HG03354 (cell line): ENCODE results near the gene UBE2B.
"Not testable (repeated sequence)": the region's sequence is repeated elsewhere in the genome, so short reads cannot be mapped to it uniquely, and the experiment has no call there.

Experiments used
- ATAC-seq: cut with Tn5 transposase; IDR thresholded peaks from one replicate; pipeline ENCODE4 v1.9.1; 2021; ENCODE audit warnings: mild to moderate bottlenecking; ENCODE audit not compliant: unreplicated experiment, poor library complexity, severe bottlenecking

Gene UBE2B

DNA sequence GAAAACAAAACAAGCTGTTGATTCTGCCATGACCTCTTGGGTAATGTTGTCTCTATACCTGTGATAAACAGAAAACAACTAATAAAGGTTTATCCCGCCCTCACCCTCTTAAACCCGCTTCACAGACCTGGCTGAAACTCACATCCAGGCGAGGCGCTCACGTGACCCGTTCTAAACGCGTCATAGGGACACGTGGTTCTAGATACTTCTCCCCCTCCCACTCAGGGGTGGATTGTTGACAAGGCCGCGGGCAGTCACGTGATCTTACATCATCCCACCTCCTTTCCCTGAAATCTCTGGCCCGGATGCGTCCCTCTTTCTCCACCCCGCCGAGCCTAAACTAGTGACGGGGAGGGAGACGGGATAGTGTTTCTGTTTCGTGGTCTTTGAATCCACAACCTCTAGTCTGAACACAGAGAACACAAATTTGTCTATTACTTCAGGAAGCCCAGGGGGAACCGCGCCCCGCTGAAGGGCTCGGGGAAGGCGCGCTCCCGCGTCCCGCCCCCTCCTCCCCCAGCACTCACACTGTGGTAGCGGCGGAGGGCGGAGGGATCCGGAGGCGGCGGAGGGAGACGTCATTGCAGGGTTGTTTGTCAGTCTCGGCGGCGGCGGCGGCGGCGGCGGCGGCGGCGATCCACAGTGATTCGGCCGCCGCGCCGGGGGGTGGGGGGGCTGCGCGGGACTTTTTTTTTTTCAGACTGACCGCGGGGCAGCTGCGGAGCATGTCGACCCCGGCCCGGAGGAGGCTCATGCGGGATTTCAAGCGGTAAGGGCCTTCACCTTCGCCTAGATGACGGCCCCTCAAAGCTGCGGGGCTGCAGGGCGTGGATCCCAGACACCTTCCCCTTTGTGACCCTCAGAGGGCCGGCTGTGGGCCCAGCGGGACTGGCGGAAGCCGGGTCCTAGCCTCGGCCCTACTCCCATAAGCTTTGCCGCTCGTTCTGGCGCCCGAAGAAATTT is at the start of gene UBE2B:
Gene UBE2B (plus strand): TSS at position 699 of the 963 bp plus-strand sequence. CDS start 27 bp downstream, at position 726.
- ATAC-seq: peak; percentile 73

DNA sequence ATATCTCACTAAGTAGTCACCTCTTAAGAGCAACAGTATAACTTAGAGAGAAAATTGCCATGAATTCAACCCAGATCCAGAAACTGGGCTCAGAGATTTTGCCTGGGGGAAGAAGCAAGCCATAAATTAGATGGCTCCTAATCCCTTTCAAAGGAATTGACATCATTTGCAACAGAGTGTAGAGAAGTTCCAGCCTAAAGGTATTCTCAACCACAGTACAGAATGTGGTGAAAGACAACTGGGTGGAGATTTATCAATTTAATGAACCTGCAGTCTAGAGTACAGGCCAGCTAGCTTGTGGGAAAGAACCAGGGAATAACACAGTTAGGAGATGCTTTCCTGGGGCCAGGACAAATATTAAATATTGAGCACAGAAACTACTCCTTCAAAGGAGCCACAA is 44.0 kb upstream of the UBE2B start:
- no peak for ATAC-seq

DNA sequence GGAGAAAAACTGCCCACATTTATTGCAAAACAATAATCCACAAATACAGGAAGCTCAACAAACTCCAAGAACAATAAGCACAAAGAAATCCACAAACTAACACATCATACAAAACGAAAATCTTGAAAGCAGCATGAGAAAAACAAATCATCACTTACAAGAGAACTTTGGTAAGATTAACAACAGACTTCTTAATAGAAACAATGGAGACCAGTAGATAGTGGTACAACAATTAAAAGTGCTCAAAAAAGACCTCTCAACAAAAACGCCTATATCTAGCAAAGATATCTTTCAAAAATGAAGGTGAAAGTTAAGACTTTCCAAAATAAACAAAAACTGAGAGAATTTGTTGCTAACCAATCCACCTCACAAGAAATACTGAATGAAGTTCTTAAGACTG is 42.8 kb upstream of the UBE2B start:
- no peak for ATAC-seq

DNA sequence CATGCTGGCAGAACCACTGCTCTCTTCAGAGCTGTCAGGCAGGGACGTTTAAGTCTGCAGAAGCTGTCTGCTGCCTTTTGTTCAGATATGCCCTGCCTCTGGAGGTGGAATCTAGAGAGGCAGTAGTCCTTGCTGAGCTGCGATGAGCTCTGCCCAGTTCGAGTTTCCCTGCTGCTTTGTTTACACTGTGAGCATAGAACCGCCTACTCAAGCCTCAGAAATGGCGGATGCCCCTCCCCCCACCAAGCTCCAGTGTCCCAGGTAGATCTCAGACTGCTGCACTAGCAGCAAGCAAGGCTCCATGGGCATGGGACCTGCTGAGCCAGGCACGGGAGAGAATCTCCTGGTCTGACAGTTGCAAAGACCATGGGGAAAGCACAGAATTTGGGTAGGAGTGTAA is 34.5 kb upstream of the UBE2B start:
- not testable (repeated sequence) for ATAC-seq

DNA sequence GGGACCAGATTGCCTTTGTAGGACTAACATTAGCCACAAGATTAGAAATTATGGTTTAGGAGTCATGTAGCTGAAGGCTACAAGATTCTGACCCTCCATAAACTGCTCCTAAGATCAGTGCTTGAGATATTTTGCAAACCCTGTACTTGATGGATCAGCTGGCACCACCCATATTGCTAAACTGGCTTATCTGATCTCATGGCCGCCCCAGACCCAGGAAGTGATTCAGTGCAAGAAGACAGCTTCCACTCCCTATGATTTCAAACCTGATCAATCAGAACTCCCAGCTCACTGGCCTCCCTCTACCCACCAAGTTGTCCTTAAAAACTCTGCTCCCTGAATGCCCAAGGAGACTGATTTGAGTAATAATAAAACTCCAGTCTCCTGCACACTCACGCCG is 27.9 kb upstream of the UBE2B start:
- ATAC-seq: not testable (repeated sequence)

DNA sequence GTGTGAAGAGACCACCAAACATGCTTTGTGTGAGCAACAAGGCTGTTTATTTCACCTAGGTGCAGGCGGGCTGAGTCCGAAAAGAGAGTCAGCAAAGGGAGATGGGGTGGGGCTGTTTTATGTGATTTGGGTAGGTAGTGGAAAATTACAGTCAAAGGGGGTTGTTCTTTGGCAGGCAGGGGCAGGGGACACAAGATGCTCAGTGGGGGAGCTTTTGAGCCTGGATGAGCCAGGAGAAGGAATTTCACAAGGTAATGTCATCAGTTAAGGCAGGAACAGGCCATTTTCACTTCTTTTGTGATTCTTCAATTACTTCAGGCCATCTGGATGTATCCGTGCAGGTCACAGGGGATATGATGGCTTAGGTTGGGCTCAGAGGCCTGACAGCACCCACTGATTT is 25.9 kb upstream of the UBE2B start:
- ATAC-seq: not testable (repeated sequence)

DNA sequence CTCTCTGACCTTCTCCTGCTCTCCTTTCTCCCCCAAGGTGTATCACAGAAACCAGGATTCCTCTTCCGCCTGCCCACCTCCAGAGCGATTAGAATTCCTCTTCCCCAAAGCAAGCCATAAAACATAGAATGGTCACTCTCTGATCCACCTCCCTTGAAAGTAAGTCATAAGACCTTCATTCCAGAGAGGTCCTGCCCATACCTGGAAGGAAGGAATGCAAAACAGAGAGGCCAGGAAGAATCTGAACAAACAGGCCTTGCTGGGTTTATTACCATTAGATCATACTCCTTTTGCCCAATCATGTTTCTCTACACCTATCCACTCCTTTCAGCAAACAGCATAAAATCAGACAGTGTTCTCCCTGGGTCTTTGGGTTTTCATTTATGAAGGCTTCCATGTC is 25.4 kb upstream of the UBE2B start:
- ATAC-seq: no peak

DNA sequence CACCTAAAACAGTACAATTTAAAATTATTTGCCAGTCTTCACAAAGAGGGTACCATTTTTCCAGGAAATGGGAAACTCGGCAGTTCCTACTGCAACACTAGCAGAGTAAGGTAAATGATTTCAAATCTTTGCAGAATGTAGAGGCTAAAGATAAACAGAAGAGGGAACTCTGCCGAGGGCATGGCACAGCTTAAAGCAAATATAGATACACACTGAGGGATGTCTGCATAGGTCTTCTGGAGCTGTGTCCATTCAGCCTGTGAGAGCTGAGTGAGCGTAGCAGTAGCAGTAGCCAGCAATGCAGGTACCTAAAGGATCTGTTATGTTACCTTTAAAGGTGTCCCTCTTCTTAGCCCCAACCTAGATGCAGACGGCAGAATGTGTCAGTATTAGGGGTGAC is 21.9 kb upstream of the UBE2B start:
- ATAC-seq: no peak

DNA sequence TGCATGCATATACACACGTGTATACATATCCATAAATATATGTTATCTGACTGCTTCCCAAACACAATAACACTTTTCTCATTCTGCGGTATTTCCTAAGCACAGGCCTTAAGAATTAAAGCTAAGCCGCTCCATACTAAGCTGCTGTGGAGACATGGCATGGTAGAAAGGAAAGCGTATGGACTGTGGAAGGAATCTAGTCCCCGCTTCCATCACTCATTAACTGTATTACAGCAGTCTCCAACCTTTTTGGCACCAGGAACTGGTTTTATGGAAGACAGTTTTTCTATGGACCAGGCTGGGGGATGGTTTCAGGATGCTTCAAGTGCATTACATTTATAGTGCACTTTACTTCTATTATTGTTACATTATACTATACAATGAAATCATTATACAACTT is 15.7 kb upstream of the UBE2B start:
- ATAC-seq: no peak

DNA sequence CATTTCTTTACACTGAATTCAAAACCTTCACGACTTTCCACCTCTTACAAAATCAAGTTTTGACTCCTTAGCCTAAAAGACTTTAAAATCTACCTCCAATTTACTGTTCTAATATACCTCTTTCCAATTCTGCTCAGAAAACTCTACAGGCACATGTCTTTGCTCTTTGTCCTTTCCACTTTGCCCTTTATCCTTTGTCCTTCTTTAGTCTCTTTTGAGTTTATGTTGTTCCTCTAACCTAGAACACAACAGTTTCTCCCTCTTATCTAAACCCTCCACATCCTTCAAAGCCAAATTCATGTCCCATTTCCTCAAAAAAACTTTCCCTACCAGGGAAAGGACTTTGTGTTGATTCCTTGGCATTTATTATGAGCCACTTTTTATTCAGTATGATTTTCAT is 5.8 kb upstream of the UBE2B start:
- no peak for ATAC-seq

DNA sequence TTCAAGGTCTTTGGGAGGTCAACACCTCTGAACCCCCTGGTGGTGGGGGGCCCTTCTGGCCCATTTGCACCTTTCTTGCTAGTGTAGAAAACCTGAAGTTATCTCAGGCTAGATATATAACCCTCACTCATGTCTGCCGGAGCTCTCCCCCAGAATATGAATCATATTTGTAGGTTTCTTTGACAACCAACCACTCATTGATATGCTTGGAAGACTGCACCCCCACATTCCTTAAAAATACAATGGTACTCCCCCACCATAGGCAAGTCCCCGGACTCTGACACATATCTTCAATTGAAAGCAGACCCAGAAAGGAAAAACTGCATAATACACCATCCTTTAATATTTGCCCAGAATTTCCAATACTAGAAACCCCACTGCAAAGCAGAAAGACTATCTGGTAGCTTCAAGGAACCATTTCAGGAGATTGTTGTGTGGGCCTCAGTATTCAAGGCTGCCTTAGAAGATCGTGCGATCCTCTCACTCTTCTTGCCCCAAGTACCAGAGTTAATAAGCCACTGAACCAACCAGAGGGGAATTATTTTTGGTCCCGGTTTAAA is 978 bp upstream of the UBE2B start:
- ATAC-seq: peak; percentile 7

DNA sequence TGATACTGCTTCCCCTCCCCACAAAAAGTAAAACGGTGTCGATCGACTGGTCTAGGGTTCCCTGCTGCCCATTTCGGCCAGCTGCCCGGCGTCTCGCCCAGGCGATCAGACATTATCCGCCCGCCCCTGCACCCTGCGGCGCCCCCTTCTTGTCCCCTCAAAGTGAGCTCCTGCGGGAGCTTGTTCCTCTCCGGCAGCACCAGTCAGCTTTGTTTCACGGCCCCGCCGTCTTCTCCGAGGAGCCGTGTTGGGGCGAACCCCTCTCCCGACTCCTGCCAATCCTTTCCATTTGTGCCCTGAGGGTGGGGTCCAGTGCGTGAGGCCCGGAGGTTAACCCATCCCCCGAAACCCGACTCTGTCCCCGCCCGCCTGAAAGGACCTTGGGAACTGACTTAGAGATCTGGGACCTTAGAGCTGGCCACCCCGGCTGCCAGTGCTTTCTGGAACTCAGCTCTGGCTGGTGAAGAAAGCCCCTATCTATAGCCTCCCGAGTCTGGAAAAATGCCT is 518 bp downstream of the UBE2B start:
- peak; percentile 0 for ATAC-seq

DNA sequence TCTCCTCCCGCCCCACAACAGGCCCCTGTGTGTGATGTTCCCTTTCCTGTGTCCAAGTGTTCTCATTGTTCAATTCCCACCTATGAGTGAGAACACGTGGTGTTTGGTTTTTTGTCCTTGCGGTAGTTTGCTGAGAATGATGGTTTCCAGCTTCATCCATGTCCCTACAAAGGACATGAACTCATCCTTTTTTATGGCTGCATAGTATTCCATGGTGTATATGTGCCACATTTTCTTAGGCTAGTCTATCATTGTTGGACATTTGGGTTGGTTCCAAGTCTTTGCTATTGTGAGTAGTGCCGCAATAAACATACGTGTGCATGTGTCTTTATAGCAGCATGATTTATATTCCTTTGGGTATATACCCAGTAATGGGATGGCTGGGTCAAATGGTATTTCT is 2.3 kb downstream of the UBE2B start:
- ATAC-seq: not testable (repeated sequence)

DNA sequence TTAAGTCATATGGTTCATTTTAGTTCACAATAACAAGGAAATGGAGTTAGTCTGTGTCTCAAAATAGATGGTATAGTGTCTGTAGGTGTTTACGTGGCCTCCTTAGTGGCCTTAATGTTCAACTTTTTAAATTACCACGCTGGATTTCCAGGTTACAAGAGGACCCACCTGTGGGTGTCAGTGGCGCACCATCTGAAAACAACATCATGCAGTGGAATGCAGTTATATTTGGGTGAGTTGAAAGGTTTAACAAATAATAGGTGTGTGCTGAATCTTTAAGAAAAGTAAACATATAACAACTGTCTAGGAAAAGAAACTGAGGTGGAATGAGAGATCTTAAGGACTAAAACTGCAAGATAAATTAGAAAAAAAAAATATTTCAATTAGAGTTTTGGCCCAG is 2.9 kb downstream of the UBE2B start:
- no peak for ATAC-seq

DNA sequence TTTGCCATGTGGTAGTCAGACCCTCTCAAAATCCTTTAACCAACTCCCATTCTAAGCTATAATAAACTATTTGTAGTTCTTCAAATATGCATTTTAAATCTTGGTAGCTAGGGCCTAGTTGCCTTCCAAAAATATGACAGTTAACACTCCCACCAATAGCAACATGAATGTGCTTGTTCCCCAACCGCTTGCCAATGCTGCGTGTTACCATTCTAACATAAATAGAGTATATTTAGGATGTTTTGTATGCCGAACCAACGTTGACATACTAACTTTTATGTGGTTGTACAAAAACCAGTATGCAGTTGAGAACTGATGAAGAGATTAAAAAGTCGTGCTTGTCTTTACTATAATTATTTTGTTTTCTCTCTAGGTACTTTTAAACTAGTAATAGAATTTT is 9.0 kb downstream of the UBE2B start:
- no peak for ATAC-seq

DNA sequence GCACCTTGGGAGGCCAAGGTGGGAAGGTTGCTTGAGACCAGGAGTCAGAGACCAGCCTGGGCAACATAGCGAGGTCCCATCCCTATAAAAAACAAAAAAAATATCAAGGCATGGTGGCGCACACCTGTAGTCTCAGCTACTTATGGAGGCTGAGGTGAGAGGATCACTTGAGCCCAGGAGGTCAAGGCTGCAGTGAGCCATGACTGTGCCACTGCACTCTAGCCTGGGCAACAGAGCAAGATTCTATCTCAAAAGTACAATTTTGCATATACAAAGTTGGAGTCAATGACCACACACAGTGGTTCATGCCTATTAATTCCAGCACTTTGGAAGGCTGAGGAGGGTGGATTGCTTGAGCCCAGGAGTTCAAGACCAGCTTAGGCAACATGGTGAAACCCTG is 10.8 kb downstream of the UBE2B start:
- ATAC-seq: not testable (repeated sequence)

DNA sequence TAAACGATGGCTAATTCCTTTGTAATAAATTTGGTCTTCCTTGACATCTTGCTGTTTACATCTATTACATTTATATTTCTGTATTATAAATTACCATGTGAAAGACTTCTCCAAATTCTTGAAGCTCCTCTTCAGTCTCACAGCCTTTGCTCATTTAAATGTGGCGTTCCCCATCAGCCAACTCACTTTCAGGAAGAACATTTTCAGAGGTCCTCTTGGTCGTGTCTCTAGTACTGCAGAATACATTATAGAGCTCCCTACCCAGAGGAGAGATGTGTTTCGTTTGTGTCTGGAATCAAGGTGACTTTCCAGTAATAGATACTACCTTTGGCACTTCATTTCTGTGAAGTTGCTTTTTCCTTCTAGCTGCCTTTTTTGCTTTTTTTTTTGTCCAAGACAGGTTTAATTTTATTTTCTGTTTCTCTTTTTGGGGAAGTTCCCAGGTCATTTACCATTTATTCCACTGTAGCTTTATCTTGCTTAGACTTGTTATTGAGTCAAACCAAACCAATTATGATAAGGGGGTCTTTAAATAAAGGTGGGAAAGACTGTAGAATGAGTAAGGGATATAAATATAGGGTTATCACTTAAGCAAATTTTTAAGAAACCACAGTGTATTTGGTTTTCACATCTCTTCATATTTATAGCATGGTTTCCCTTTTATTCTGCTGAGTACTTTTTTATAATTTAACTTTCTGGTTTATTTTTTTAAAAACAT is 12.8 kb downstream of the UBE2B start:
- ATAC-seq: no peak

DNA sequence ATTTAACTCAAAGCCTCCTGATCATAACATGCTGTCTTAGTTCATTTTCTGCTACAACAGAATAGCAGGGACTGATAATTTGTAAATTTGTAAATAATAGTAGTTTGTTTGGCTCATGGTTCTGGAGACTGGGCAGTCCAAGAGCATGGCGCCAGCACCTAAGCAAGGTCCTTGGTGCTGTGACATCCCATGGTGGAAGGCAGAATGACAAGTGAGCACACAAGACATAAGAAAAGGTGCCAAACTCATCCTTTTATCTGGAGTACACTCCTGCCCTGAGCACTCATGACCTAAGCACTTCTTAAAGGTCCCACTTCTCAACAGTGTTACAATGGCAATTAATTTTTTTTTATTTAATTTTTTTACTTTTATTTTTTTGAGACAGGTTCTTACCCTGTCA is 16.1 kb downstream of the UBE2B start:
- ATAC-seq: no peak

DNA sequence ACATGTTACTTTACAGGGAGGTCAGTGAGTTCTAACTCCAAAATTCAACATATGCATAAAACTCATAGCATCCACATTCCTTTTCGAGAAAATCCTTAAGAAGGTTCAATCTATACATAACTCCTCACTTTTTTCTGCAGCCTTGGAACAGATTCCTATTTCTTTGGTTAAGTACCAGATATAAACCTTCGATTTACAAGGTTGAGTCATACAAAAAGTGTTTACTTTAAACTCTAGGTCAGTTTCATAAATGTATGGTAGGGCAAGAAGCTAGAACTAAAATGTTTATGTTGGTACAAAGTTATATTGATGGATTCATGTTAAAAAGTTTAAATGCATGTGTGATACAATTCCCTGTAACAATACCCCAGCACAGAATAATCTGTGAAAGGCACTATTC is 20.9 kb downstream of the UBE2B start:
- ATAC-seq: no peak

DNA sequence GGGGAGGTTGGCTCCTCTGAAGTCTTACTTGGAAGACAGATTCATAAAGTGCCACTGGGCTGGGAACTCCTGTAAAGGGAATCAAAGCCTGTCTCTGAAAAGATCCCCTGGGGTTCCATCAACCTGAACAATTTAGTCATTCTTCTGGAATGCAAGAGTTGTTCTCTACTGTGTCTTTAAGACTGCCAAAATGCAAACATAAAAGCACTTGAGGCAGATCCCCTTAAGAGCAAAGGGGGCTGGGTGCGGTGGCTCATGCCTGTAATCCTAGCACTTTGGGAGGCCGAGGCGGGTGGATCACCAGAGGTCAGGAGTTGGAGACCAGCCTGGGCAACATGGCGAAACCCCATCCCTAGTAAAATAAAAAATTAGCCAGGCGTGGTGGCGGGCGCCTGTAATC is 23.6 kb downstream of the UBE2B start:
- ATAC-seq: no peak
